Measurements from ENCODE around the gene CDK9.

DNA sequence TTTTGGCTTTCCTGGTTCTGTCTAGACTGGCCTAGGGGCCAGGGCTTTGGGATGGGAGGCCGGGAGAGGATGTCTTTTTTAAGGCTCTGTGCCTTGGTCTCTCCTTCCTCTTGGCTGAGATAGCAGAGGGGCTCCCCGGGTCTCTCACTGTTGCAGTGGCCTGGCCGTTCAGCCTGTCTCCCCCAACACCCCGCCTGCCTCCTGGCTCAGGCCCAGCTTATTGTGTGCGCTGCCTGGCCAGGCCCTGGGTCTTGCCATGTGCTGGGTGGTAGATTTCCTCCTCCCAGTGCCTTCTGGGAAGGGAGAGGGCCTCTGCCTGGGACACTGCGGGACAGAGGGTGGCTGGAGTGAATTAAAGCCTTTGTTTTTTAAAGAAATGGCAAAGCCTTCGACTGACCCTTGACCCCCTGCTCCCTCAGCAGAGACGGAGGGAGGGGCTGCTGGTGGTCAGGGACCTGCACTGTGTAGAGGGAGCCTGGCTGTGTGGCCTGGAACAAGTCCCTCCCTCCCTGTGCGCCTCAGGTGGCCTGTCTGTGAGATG, 27.9 kb downstream of the CDK9 start:
- TF ChIP-seq, protein P1, sequence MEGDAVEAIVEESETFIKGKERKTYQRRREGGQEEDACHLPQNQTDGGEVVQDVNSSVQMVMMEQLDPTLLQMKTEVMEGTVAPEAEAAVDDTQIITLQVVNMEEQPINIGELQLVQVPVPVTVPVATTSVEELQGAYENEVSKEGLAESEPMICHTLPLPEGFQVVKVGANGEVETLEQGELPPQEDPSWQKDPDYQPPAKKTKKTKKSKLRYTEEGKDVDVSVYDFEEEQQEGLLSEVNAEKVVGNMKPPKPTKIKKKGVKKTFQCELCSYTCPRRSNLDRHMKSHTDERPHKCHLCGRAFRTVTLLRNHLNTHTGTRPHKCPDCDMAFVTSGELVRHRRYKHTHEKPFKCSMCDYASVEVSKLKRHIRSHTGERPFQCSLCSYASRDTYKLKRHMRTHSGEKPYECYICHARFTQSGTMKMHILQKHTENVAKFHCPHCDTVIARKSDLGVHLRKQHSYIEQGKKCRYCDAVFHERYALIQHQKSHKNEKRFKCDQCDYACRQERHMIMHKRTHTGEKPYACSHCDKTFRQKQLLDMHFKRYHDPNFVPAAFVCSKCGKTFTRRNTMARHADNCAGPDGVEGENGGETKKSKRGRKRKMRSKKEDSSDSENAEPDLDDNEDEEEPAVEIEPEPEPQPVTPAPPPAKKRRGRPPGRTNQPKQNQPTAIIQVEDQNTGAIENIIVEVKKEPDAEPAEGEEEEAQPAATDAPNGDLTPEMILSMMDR (IDR thresholded peaks at IDR 0.05) = no peak
- no peak for TF ChIP-seq ZFX (IDR thresholded peaks at IDR 0.05; ENCODE audit: borderline replicate concordance)
